Stimulated activated CD8-positive, alpha-beta memory T cell treated with anti-CD3 and anti-CD28 coated beads, Interleukin-2, amount 100 ng/mL, for 1 hour (primary cell): Measurements from ENCODE around the gene SYT14.
"Not testable (repeated sequence)": the region's sequence is repeated elsewhere in the genome, so short reads cannot be mapped to it uniquely, and the experiment has no call there.

Source experiments
- DNase-seq, 2 donors: peaks; one replicate each; pipeline ENCODE4 v3.0.0-alpha.2; 2020; ENCODE audit warnings: low read depth in 2 of 2

Gene SYT14

DNA sequence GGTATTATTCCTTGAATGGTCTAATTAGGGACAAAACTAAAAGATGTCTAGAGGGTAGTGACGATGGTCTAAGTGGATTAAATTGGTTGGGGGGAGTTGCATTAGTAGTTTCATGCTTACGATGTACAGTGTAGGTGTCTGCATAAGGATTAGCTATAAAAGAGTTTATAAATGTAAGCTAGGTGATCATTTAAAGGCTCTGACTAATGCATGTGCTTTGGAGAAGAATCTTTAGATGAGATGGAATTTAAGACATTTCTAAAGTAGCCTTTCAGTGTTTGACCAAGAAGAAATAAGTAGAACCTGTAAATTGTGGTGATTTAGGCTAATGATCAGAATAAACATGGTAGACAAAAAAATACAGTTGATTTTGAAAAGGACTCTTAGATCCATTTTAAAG is 7.4 kb downstream of the SYT14 start:
- DNase-seq = no peak

DNA sequence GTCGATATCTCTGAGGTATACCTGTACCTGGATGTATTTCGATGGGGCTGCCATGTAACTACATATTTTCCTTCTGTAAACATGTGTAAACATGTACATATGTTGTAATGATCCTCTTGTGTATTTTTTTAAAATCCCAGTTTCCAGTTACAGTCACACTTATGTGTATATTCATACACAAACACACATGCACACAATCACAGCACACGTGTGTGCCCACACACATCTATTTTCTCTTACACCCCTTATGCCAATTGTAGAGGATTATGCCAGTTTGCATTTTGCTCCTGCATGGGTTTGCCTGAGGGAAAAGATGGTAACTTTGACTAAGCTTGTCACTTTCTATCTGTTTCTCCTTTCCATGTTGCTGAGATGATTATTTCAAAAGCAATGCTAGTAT is 10.1 kb downstream of the SYT14 start:
- DNase-seq = no peak

DNA sequence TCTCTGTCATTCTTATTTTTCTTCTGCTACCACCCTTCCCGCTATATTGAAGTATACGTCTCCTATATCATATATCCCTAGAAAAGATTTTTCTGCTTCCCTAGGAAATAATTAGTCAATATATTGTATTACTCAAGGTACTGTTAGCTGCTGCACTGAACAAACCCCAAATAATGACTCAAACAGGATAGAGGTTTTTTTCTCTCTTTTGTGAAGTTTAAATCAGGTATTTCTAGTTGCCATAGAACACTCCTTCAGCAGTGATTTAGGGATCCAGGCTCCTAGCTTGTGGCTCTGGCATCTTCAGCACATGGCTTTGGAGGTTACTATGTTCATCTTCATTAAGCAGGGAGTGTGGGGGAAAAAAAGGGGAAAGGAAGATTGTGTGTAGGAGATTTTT is 18.1 kb downstream of the SYT14 start:
- no peak for DNase-seq

DNA sequence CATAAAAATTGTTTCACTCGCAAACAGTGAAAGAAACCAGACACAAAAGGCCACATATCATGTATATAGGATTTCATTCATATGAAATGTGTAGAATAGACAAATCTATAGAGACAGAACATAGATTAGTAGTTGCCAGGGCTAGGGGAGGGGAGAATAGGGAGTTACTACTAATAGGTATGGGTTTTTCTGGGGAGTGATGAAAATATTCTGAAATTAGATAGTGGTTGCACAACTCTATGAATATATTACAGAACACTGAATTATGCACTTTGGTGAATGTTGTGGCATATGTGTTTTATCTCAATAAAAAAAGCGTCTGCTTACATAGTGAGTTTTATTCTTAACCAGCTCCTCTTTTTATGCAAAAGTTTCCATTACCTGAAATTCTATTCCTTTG is 21.6 kb downstream of the SYT14 start:
- DNase-seq = no peak

DNA sequence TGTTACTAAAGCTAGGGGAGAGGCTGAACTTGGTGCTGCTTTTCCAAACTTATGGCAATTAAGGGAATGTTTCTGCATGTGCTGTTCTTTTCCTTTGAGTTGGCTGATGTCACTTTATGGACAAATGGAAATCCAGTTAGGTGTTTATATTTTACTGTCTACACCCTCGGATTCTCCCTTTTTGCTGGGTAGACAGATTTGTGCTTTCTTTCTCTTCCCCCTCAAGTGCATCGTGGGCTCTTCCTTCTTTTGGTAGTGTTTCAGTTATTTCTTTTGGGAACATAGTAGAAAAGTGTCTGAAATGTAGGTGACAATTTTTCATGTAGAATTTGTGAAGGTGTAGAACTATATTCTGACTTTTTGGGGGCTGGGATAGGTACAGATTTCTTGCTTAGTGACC is 22.9 kb downstream of the SYT14 start:
- DNase-seq = no peak

DNA sequence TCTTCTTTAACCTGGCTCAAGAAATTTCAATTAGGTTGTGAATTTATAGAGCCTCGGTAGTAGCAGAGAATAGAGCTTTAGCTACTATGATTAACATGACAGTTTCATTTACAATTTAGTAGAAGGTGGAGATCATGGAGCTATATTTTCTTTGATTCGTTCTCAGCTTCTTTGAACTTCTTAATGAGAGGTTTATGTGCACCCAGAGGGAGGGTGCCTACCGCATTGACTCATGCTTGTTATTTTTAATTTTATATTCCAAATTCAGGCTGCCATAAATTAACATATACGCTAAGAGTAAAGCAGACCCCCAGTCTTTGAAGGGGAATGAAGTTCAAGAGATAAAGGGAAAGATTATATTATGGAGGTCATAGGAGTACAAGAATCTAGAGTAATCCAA is 24.4 kb downstream of the SYT14 start:
- no peak for DNase-seq

DNA sequence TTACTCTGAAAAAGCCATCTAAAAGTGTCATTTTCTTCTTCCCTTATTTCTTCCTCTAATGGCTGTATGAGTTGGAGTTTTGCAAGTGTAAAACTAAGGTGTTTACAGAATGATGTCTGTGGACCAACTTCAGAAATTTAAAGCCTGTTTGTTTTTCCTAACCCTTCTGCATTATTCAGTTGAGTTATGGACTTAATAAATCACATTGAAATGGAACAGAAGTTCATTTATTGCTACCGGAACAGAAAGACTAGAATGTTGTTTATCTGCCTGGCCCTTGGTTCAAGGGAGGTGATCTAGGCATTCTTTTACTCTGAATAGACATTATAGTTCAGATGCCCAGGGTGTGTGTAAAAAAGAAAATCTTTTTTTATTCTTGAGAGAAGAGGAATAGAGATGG is 24.8 kb downstream of the SYT14 start:
- DNase-seq = no peak

DNA sequence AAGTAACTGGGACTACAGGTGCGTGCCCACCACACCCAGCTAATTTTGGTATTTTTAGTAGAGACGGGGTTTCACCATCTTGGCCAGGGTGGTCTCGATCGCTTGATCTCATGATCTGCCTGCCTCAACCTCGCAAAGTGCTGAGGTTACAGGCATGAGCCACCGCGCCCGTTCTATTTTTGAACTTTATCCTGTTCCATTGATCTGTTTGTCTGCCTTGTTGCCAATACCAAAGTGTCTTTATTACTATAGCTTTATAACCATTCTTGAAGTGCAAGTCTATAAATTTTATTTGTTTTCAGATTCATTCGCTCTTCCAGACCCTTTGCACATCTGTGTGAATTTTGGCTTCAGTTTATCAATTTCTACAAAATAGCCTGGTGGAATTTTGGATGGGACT is 28.0 kb downstream of the SYT14 start:
- DNase-seq = no peak

DNA sequence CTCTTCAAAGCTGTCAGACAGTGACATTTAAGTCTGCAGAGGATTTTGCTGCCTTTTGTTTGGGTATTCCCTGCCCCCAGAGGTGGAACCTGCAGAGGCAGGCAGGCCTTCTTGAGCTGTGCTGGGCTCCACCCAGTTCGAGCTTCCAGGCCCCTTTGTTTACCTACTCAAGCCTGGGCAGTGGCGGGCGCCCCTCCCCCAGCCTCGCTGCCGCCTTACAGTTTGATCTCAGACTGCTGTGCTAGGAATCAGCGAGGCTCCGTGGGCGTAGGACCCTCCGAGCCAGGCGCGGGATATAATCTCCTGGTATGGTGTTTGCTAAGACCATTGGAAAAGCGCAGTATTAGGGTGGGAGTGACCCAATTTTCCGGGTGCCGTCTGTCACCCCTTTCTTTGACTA is 40.7 kb downstream of the SYT14 start:
- DNase-seq = not testable (repeated sequence)

DNA sequence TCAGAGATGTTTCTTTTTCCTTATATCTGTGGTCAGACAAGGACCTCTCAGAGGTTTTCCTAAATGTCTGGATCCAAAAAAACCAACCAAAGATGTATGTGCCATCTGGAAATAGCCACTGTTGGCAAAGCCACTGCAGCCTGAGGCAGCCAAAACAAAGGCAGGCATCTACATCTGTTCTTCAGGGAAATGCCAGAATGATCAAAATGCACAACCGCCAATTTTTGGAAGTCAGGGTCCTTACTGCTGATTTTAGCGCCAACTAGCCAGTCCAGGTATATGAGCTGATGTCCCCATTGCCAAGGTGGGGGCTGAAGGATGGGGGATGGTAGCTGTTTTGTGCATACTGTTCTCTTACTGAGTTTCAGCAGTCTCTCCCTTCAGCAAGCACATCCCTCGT is 45.9 kb downstream of the SYT14 start:
- DNase-seq = no peak

DNA sequence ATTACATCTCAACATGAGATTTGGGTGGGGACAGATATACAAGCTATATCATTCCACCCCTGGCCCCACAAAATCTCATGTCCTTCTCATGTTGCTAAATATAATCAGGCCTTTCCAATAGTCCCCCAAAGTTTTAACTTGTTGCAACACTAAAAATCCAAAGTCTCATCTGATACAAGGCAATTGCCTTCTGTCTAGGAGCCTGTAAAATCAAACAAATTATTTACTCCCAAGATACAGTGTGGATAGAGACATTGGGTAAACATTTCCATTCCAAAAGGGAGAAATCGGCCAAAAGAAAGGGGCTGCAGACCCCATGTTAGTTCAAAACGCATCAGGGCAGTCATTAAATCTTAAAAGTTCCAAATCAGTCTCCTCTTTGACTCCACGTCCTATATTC is 47.0 kb downstream of the SYT14 start:
- no peak for DNase-seq

DNA sequence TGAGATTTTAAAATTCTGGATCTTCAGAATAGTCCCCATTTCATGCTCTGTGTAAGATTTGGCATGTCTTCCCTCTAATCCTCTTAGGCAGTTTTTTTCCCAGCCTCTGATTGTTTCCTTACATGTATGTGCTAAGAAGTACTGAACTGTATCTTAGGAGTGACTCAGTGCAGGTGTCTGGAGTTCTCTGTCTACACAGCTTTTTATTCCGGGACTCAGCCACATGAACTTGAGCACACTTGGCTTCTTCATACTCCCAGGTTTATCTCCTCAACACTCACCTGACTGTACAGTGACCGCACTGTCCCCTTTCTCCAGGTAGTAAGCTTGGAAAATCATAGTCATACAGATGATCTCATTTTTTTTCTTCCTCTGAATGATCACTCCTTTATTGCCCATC is 50.7 kb downstream of the SYT14 start:
- no peak for DNase-seq

DNA sequence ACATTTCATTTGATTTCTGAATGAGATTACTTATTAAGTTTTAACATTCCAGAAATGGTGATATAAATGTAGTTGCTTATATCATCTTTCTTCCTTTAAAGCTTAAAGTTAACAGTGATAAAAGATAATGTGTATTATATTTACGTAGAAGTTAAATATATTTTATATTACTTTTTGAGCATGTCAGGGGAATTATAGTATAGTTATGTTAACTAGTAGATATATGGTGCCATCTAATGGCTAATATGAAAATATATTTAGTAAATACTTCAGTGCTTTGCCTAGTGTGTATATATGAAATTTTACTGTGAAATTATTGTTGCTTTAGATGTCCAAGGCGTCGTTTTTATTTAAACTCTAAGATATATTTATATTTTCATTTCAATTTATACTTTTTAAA is 51.5 kb downstream of the SYT14 start:
- no peak for DNase-seq

DNA sequence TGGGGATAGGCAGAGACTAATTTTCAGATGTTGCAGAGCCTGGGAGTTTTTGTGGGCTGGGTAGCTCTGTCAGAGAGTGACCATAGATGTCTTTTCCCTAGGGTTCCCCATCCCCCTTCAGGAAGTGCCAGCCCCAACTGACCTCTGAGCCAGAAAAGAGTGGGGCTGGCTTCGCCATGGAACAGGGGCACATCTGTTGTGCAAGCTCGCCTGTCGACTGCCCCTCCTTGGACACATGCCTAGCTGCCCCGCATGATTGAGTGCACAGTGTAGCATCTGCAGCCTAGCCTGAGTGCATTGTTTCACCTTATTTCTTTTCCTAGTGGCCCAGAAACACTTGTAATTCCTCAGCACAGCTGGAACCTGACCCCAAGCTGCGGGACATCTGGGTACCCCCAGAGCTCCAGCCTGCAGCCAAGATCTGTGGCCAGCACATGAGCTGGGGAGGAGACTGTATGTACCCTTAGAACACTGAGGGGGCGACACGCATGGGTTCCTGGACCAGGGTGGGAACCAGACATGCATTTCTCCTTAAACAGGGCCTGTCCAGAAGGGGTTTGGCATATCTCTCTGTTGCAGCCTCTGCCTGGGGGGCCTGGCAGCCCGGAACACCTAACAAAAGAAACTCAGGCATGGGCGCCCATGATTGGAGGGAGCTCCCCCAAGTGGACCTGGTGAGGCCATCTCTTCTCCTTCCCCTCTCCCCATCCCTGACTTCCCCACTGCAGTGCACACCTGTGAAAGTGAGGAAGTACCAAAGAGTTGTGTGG is 55.2 kb downstream of the SYT14 start:
- DNase-seq = no peak

DNA sequence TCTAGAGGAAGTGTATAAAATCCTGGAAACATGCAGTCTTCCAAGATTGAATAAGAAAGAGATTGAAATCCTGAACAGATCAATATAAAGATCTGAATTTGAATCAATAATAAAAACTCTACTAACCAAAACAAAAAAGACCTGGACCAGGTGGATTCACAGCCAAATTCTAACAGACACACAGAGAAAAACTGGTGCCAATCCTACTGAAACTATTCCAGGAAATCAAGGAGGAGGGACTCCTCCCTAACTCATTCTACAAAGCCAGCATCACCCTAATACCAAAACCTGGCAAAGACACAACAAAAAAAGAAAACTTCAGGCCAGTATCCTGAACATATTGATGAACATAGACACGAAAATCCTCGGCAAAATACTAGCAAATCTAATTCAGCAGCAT is 58.3 kb downstream of the SYT14 start:
- no peak for DNase-seq

DNA sequence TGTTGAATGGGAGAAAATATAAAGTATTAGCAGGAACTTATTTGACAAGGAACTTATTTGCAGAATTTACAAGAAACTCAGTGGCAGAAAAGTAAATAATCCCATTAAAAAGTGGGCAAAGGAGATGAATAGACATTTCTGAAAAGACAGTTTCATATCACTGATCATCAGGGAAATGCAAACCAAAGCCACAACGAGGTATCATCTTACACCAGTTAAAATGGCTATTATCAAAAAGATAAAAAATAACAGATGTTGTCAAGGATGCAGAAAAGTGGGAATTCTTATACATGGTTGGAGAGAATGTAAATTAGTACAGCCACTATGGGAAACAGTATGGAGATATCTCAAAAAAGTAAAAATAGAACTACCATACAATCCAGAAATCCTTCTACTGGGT is 61.0 kb downstream of the SYT14 start:
- no peak for DNase-seq

DNA sequence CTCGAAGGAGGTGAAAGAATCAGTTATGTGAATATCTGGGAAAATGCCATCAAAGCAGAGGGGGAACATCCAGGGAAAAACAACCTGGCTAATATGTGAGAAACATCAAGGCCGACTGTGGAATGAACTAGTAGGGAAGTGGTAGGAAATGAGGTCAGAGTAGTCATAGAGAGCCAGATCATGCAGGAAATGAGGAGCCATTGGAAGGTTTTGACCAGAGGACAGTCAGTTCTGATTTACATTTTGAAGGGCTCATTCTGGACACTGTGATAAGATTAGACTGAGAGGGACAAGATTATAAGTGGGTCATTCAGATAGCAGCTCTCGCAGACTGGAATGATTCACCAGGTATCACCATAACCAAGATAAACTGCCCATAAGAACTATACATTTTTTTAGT is 63.7 kb downstream of the SYT14 start:
- no peak for DNase-seq

DNA sequence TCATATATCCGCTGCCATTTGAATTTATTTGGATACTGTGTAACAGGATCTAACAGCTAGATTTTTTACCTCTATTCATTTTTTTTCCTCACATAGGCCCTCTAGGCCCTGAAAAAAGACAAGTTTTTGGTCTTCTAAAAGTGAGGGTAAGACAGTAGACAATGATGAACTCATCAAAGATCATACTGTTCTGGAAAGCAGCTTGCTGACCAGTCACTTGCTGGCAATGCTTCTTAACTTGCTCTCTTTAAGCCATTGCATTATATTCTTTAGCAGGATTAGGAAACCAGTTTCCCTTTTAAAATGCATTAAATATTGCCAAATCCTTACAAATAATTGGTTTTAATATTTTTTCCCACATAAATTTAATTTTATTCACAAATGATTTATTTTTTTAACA is 65.5 kb downstream of the SYT14 start:
- no peak for DNase-seq

DNA sequence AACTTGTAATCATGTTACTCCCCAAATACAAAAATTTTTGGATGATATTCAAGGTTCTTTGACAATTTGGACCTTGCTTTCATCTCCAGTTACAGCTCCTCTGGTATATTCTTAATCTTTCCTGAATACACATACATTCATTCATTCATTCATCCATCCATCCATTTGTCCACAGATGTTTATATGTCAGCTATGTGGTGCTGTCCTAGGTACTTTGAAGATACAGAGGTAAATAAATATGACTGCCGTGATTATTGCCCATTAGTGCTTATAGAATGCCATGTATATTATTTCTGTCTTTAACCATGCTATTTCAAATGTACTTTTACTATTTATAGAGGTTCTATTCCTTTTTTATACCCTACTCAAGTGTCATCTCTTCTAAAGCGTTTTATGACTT is 72.1 kb downstream of the SYT14 start:
- DNase-seq = no peak

DNA sequence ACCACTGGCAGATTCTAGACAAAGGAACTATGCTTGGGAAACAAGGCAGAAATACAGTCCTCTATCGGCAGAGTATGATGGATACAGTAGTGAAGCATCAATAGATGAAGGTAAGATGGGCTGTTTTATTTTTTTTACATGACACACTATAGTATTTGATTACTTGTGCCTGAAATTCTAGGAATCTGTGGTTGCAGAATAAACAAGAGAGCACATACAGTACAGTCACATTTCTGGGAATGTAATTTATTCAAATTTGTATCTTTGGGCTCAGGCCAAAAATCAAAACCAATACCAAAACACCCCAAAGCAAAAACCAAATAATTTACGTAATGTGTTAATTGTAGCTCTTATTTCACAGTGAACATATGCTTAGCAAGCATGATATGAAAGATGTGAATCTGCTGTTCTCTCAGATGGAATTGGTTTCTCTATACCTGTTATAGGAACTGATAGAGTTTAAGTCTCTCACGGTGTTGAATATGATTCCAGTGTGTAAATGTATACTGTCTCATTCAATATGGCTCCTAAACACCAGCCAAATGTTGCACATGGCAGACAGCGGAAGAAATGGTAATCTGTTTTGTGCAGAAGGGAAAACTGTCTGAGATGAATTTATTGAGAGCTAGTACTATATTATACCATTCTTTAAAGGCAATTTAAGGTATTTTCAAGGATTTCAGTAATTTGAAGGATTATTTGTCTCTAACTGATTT is 83.3 kb downstream of the SYT14 start:
- no peak for DNase-seq

DNA sequence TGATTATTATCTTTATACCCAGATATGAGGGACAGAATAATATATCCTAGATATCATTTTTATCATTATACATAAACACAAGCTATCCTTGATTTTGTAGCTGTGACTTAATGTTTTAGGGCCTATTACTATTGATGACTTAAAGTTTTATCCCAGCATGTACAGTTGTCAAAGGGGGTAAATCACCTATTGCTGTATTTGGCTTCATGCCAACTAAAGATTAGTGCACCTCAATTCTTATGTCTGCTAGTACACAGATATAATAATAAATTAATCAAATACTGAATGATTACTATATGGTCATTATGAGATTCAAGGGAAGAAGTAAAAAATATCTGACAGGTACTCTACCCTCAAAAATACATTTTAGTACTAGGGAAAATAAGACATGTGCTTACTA is 84.0 kb downstream of the SYT14 start:
- DNase-seq = no peak

DNA sequence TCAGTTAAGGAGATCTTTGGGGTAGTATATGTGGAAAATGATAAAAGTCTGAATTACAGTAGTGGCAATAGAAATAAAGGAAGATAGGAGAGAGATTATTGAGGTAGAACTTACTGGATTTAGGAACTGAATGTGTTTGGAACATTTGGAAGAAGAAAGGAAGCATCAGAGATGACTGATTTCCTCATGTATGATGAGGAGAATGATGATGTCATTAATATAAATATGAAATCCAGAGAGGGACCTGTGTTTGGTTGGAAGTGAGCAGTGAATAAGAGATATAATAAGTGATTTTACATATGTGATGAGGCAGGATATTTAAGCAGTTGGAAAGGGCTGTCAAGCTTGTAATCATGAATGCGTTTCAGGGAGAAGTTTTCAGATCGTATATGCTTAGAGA is 86.3 kb downstream of the SYT14 start:
- no peak for DNase-seq

DNA sequence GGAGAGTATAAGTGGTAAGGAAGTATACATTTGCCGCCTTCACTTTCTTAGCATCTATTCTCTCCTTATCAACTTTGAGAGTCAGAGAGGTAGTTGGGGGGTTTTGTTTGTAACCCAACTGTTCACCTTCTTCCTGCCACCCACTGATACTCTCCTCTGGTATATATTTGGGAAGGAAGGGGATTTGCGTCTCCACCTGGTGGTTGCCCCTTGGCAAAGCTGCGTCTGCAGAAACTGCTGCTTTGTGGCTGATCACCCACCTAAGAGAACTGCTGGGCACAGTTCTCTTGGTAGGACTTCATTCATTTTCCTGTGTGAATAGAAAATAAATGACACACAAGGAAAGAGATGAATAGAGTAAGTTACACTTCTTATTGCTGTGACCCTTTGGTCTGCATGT is 87.0 kb downstream of the SYT14 start:
- no peak for DNase-seq

DNA sequence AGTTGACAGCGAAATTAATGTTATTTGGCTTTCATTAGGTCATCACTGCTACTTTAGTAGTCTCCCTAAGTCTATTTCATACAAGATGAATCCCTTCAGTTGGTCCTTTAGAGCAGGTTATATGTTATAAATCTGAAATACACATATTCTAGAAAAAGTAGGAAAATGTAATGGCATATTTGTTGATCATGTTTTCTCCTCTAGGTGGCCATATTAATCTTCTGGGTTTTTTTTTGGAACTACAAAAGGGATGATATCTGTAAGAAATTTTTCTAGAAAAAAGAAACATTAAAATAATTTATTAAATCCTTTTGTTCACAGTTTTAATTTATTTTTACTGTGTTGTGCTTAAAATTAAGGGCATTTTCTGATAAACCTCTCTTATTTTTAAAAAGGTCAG is 87.9 kb downstream of the SYT14 start:
- no peak for DNase-seq
